ENCODE data around the gene RNASE13.
"Not testable (repeated sequence)": the region's sequence is repeated elsewhere in the genome, so short reads cannot be mapped to it uniquely, and the experiment has no call there.

The RNASE13 gene

DNA sequence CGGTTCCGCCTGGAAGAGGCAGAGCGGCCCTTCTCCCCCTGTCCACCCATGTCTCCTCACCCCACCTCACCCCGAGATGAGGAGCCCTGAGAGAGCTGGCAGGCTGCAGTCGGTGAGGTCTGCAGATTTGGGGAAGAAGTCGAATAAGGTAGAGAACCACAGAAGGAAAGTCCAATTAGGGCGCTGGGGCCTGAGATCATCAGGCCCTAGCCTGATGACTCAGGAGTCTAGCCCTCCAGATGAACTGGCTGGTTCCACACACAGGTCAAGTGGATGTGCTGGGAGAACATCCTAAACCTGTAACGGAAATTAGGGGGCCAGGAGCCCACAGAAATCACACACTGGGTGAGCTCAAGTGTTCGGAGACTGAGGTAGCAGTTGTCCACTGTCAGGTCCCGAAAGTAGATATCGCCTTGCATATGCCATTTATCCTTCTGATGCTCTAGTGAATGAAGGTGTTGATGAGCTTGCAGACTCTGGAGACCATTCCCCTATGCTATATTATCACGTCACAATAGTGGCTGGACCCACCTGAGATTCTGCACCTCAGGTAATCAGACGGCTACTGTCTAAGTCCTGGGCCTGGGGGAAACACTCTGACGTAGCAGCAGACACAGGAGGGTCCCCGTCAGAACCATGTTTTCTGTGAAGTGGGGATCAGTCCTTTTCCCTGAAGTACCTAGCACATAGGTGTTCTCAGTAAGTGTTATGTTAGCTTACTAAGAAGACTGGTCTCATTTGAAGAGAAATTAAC lies 45.7 kb downstream of the RNASE13 start:
- no peak for DNase-seq (ENCODE audit: low read depth)

GRCh38 chr14:20986811-20987210 lies 47.8 kb downstream of the RNASE13 start:
- no peak for DNase-seq (ENCODE audit: low read depth)

DNA sequence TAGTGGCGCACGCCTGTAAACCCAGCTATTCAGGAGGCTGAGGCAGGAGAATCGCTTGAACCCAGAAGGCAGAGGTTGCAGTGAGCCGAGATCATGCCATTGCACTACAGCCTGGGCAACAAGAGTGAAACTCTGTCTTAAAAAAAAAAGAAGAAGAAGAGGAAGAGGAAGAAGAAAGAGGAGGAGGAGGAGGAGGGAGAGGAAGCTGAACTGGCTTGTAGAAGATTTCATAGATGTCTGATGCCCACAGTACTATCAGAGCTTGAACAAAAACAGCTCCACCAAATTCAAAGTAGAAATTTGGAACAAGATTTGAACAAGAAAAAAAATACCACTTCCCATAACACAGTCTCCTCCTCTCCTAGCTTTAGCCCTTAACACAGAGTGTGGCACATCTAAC lies 49.0 kb downstream of the RNASE13 start:
- DNase-seq (ENCODE audit: low read depth), result not testable (repeated sequence)

All from T follicular helper cell (primary cell).